Activated CD4-positive, alpha-beta memory T cell treated with anti-CD3 and anti-CD28 coated beads for 36 hours (primary cell): Measurements from ENCODE around the gene PIGU. TPM values are rescaled to one million over a fixed set of nuclear protein-coding genes. Genes with fewer than 3 reads are reported as not detected.

Source experiments
- CTCF ChIA-PET: fragments of 350-600 bp; sonication (Branson Sonifier 250); formaldehyde crosslinking; loops from one replicate; lab custom pipeline; 2021; ENCODE audit warnings: antibody characterized with exemption, inconsistent platforms; lab: Charles Lee
- POLR2A ChIA-PET: fragments of 350-600 bp; sonication (Branson Sonifier 250); formaldehyde crosslinking; loops from one replicate; lab custom pipeline; 2021; ENCODE audit warnings: antibody characterized with exemption; lab: Charles Lee
- DNase-seq: peaks from one replicate; pipeline ENCODE4 v3.0.0-alpha.2; 2020
- H3K27ac Mint-ChIP-seq: one replicate; pipeline ENCODE4 v1.8.0; 2021; ENCODE audit warnings: mixed read lengths
- H3K27me3 Mint-ChIP-seq: one replicate; pipeline ENCODE4 v1.8.0; 2021; ENCODE audit warnings: mixed read lengths
- H3K36me3 Mint-ChIP-seq: one replicate; pipeline ENCODE4 v1.8.0; 2021; ENCODE audit warnings: mixed read lengths
- H3K4me1 Mint-ChIP-seq: one replicate; pipeline ENCODE4 v1.8.0; 2021; ENCODE audit warnings: low read depth, mixed read lengths
- H3K4me3 Mint-ChIP-seq: one replicate; pipeline ENCODE4 v1.8.0; 2021; ENCODE audit warnings: mild to moderate bottlenecking, mixed read lengths
- H3K9me3 Mint-ChIP-seq: one replicate; pipeline ENCODE4 v1.8.0; 2021; ENCODE audit warnings: mixed read lengths
- intact Hi-C: fragments of 100-400 bp; cut with micrococcal nuclease; formaldehyde crosslinking; loops from one replicate; pipeline ENCODE4 v1.15.1; 2023
- total RNA-seq, 2 experiments: library from RNA; stranded (reverse); gene quantifications; one replicate each; pipeline ENCODE4 v1.2.3, GENCODE V29; 2021

Gene PIGU
- total RNA-seq, 2 experiments from 2014 or later, result 19.0 to 21.3 TPM

GRCh38 chr20:34544109-34544796 lies 132.6 kb downstream of the PIGU start:
- no peaks in the 10 kb centered on the region for H3K27me3 Mint-ChIP-seq
- no peaks in the 10 kb centered on the region for H3K9me3 Mint-ChIP-seq
- H3K36me3 Mint-ChIP-seq, result peaks cover 10% of the 10 kb centered on the region
- ChIA-PET POLR2A (interaction anchor here (0.7 to 1.5 kb wide), 2 partner anchors 14 to 19 kb away, joined by 3 to 4 read pairs; partner anchors contain the start of gene MAP1LC3A), CTCF (interaction anchor here (1.1 to 10.9 kb wide), 4 partner anchors 13 to 240 kb away, joined by 3 to 138 read pairs (median 9); partner anchors contain the start of gene TP53INP2)
- peaks cover 39% of the 10 kb centered on the region for H3K4me1 Mint-ChIP-seq
- intact Hi-C loops, result no loop called here
- no peak overlapping the region for H3K4me3 Mint-ChIP-seq
- H3K27ac Mint-ChIP-seq, result no peak overlapping the region
- peak; percentile 39 for DNase-seq

DNA sequence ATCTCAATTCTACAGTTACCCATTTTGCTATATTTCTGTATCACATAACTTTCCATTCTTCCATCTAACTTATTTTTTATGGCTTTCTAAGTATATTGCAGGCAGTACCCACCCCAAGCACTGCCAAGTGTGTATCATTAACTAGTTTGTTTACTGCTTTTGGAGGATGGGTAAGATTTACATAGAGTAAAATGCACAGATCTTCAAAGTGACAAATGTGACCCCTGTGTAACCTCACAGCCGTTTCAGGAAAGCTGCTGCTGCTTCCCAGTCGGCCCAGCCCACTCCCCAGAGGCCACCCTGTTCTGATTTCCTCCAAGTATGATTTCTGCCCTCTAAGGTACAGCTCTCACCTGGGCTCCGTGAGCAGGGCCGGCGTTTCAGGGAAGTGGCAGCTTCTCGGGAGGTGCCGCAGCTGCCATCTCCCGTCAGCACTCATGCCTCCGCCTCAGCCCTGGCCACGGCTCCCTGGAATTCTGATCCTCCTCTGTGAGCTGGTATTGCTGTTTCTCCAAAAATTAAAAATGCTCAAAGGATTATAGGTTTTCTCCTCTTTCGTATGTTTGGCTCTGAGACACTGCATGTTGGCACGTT lies 133.3 kb downstream of the PIGU start:
- Mint-ChIP-seq H3K4me3 (no peak overlapping the region), H3K9me3 (no peaks in the 10 kb centered on the region), H3K4me1 (peaks cover 39% of the 10 kb centered on the region), H3K36me3 (peaks cover 10% of the 10 kb centered on the region), H3K27me3 (no peaks in the 10 kb centered on the region), H3K27ac (no peak overlapping the region)
- DNase-seq, result no peak
- intact Hi-C loops, result no loop called here
- ChIA-PET POLR2A (interaction anchor here (1.5 kb wide), 1 partner anchor 15 kb away, joined by 4 read pairs; the partner anchor contains the start of gene MAP1LC3A), CTCF (interaction anchor here (1.1 to 10.9 kb wide), 4 partner anchors 13 to 241 kb away, joined by 3 to 138 read pairs (median 9); partner anchors contain the start of gene TP53INP2)

- no peaks in the 10 kb centered on the region for H3K27me3 Mint-ChIP-seq
- no peak overlapping the region for H3K4me3 Mint-ChIP-seq
- peaks cover 41% of the 10 kb centered on the region for H3K4me1 Mint-ChIP-seq
- peaks cover 10% of the 10 kb centered on the region for H3K36me3 Mint-ChIP-seq
- ChIA-PET CTCF (interaction anchor here (0.6 to 10.9 kb wide), 4 partner anchors 97 to 230 kb away, joined by 3 to 138 read pairs (median 60); partner anchors contain the start of gene TP53INP2), POLR2A (no interaction called here)
- no peak for DNase-seq
- H3K27ac Mint-ChIP-seq, result peak overlapping the region; percentile 91
- intact Hi-C loops, result no loop called here
- no peaks in the 10 kb centered on the region for H3K9me3 Mint-ChIP-seq
Observed at GRCh38 chr20:34542439-34542838, 134.5 kb downstream of the PIGU start.

- Mint-ChIP-seq H3K9me3 (no peaks in the 10 kb centered on the region), H3K4me1 (peaks cover 45% of the 10 kb centered on the region), H3K4me3 (no peak overlapping the region), H3K27me3 (no peaks in the 10 kb centered on the region), H3K36me3 (peaks cover 14% of the 10 kb centered on the region), H3K27ac (peak overlapping the region; percentile 91)
- no peak for DNase-seq
- ChIA-PET CTCF (interaction anchor here (1.6 to 10.9 kb wide), 4 partner anchors 33 to 229 kb away, joined by 4 to 138 read pairs (median 59); partner anchors contain the start of gene TP53INP2), POLR2A (no interaction called here)
- intact Hi-C loops, result no loop called here
Observed at GRCh38 chr20:34541917-34542316, 135.0 kb downstream of the PIGU start.

DNA sequence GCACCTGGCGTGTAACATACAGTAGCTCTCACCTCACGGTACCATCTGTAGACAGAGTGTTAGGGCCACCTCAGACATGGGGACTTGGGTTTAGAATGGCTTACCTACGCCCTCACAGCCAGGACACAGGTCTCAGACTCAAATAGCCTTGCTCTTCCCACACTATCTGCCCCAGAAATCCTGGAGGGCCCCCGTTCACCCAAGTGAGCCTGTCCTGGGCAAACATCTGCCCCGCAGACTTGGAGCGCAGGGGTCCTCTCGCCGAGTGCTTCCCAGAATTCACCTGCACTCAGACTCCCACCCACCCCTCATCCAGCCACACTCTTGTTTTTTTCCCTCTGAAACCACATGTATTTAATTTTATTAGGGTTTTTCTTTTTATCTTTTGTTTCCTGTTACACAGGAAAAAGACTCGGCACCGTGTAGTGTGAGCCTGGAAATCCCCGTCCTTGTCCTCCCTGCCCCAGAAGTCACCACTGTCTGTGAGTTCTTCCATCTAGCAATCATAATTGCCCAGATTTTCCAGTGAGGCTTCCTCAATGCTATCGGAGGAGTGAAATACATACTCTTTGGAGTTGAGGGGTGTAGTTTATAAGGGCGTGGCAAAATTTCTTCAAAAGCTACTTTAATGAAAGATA lies 135.5 kb downstream of the PIGU start:
- Mint-ChIP-seq H3K27ac (peak overlapping the region; percentile 91), H3K4me3 (no peak overlapping the region), H3K27me3 (no peaks in the 10 kb centered on the region), H3K36me3 (peaks cover 15% of the 10 kb centered on the region), H3K9me3 (no peaks in the 10 kb centered on the region), H3K4me1 (peaks cover 45% of the 10 kb centered on the region)
- CTCF ChIA-PET, result interaction anchor here (1.3 to 10.9 kb wide), 6 partner anchors 9 to 229 kb away, joined by 3 to 138 read pairs (median 14); partner anchors contain the start of gene TP53INP2
- peak; percentile 58 for DNase-seq
- POLR2A ChIA-PET, result interaction anchor here (0.9 kb wide), 1 partner anchor 163 kb away, joined by 3 read pairs; the partner anchor contains the start of gene TP53INP2
- intact Hi-C loops, result no loop called here

DNA sequence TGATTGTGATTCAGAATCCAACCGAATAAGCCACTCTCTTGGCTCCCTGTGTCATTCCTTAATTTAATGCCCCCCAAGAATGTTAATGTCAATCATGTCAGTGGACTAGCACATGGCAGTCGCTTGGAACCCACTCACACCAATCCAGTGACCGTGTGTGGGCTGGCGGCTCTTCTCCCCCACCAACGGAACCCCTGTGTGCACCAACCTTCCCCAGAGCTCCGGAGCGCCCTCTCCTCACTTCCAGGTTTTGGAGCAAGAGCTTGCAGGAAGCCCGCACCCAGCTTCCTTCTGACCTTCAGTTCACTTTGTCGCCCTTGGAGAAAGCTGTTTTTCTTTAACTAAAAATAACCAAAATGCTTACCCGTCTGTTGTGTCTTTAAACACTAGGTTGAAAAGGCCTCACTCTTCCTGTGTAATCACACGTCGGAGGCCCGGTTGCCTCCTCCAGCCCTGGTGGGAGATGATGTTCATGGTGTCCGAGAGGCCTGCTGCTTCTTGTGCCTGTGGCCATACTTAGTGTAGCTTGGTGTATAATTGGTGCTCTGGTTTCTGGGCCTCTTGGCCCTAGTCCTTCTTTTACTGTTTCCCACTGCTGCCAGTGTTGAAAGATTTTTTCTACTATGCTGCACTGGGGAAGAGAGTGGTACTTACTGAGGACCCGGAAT lies 136.2 kb downstream of the PIGU start:
- Mint-ChIP-seq H3K4me3 (no peak overlapping the region), H3K27ac (peak overlapping the region; percentile 91), H3K4me1 (peaks cover 45% of the 10 kb centered on the region), H3K36me3 (peaks cover 15% of the 10 kb centered on the region), H3K27me3 (no peaks in the 10 kb centered on the region), H3K9me3 (no peaks in the 10 kb centered on the region)
- POLR2A ChIA-PET, result interaction anchor here (0.9 kb wide), 1 partner anchor 163 kb away, joined by 3 read pairs; the partner anchor contains the start of gene TP53INP2
- DNase-seq, result no peak
- intact Hi-C loops, result no loop called here
- CTCF ChIA-PET, result interaction anchor here (0.7 to 10.9 kb wide), 8 partner anchors 9 to 1121 kb away, joined by 3 to 138 read pairs (median 12); partner anchors contain the start of genes MAP1LC3A and TP53INP2

GRCh38 chr20:34539756-34540155 lies 137.1 kb downstream of the PIGU start:
- intact Hi-C loops, result loop anchor here (10.0 kb wide), 1 partner anchor 225 kb away; no protein-coding TSS in a partner anchor
- CTCF ChIA-PET, result interaction anchor here (1.3 to 10.9 kb wide), 7 partner anchors 9 to 229 kb away, joined by 3 to 138 read pairs (median 16); partner anchors contain the start of genes DYNLRB1, MAP1LC3A and TP53INP2
- DNase-seq, result no peak
- Mint-ChIP-seq H3K4me3 (no peak overlapping the region), H3K27ac (no peak overlapping the region), H3K9me3 (no peaks in the 10 kb centered on the region), H3K4me1 (peaks cover 44% of the 10 kb centered on the region), H3K36me3 (peaks cover 19% of the 10 kb centered on the region), H3K27me3 (no peaks in the 10 kb centered on the region)
- POLR2A ChIA-PET, result no interaction called here

GRCh38 chr20:34538671-34539123 lies 138.2 kb downstream of the PIGU start:
- Mint-ChIP-seq H3K9me3 (no peaks in the 10 kb centered on the region), H3K36me3 (peaks cover 25% of the 10 kb centered on the region), H3K27me3 (no peaks in the 10 kb centered on the region), H3K4me1 (peaks cover 34% of the 10 kb centered on the region), H3K4me3 (no peak overlapping the region), H3K27ac (no peak overlapping the region)
- DNase-seq, result peak; percentile 74
- POLR2A ChIA-PET, result interaction anchor here (0.9 kb wide), 1 partner anchor 24 kb away, joined by 3 read pairs; no protein-coding TSS in a partner anchor
- intact Hi-C loops, result loop anchor here (1.0 to 10.0 kb wide), 2 partner anchors 170 to 226 kb away; no protein-coding TSS in a partner anchor
- CTCF ChIA-PET, result interaction anchor here (0.6 to 10.9 kb wide), 24 partner anchors 9 to 348 kb away, joined by 3 to 138 read pairs (median 4); partner anchors contain the start of genes DYNLRB1, MAP1LC3A, PIGU and TP53INP2

- no peak overlapping the region for H3K27ac Mint-ChIP-seq
- peaks cover 25% of the 10 kb centered on the region for H3K36me3 Mint-ChIP-seq
Observed at GRCh38 chr20:34537651-34538050, 139.2 kb downstream of the PIGU start.

DNA sequence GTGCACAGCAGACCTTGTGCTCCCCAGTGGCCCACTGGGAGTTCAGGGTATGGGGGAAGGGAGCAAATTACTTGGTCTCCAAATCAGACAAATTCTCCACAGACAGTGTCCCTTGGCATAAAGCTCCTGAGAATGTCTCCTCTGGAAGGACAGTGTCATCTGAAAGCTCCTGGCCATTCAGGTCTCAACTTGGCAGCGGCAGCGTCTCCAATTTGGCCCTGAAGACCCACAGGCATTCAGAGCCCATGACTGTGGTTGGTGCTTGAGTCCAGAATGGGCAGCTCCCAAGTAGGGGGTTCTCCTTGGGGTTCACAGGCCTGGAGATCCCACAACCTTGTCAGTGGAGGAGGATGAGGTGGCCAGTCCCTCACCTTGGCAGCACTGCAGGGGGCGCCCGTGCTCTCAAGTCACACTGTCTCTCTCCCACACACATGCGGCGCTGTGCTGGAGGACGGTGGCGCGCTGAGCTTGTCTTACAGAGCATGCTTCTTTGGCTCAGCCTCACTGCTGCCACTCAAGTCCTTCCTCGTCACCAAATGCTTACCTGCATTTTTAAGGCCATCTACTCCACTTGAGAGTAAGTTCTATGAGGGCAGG lies 140.0 kb downstream of the PIGU start:
- Mint-ChIP-seq H3K4me3 (no peak overlapping the region), H3K36me3 (peaks cover 25% of the 10 kb centered on the region), H3K9me3 (no peaks in the 10 kb centered on the region), H3K27ac (no peak overlapping the region), H3K27me3 (no peaks in the 10 kb centered on the region), H3K4me1 (peaks cover 23% of the 10 kb centered on the region)
- peak; percentile 71 for DNase-seq
- intact Hi-C loops, result loop anchor here (10.0 kb wide), 1 partner anchor 228 kb away; no protein-coding TSS in a partner anchor
- ChIA-PET CTCF (interaction anchor here (0.9 to 10.9 kb wide), 5 partner anchors 13 to 232 kb away, joined by 3 to 138 read pairs (median 5); partner anchors contain the start of gene TP53INP2), POLR2A (no interaction called here)

More at GRCh38 chr20:34537651-34538050, 139.2 kb downstream of the PIGU start:
- Mint-ChIP-seq H3K4me1 (peaks cover 29% of the 10 kb centered on the region), H3K4me3 (no peak overlapping the region), H3K9me3 (no peaks in the 10 kb centered on the region), H3K27me3 (no peaks in the 10 kb centered on the region)
- CTCF ChIA-PET, result interaction anchor here (0.9 to 10.9 kb wide), 9 partner anchors 8 to 347 kb away, joined by 3 to 138 read pairs (median 4); partner anchors contain the start of gene TP53INP2
- intact Hi-C loops, result loop anchor here (1.0 to 10.0 kb wide), 2 partner anchors 171 to 227 kb away; no protein-coding TSS in a partner anchor
- POLR2A ChIA-PET, result no interaction called here
- DNase-seq, result no peak
